GM12891 (cell line): ENCODE results near the gene SARDH.

Experiments
- DNase-seq: peaks from one replicate; pipeline ENCODE4 v3.0.0; 2011; ENCODE audit warnings: low spot score; ENCODE audit not compliant: insufficient read length
- FAIRE-seq: peaks from 2 replicates; lab custom pipeline; 2011; peaks lifted over from hg19 to GRCh38; lab: Jason Lieb, UNC
- PAX5 ChIP-seq: IDR thresholded peaks from 2 replicates; pipeline ENCODE4 v1.6.1; 2011; ENCODE audit warnings: low read length, moderate library complexity, mild to moderate bottlenecking; ENCODE audit not compliant: insufficient read depth, severe bottlenecking
- POLR2A ChIP-seq: IDR thresholded peaks from 2 replicates; pipeline ENCODE4 v1.6.1; 2011; ENCODE audit warnings: low read depth, low read length, control low read depth
- POLR2AphosphoS5 ChIP-seq: IDR thresholded peaks from 2 replicates; pipeline ENCODE4 v1.6.1; 2011; ENCODE audit warnings: low read depth, low read length, control low read depth
- POU2F2 ChIP-seq: IDR thresholded peaks from 2 replicates; pipeline ENCODE4 v1.6.1; 2011; ENCODE audit warnings: low read depth, mild to moderate bottlenecking, control low read depth, low read length, moderate library complexity
- SPI1 ChIP-seq: IDR thresholded peaks from 2 replicates; pipeline ENCODE4 v1.6.1; 2011; ENCODE audit warnings: low read depth, low read length, control low read depth
- TAF1 ChIP-seq: IDR thresholded peaks from 2 replicates; pipeline ENCODE4 v1.6.1; 2011; ENCODE audit warnings: low read depth, low read length, control low read depth

Gene SARDH

DNA sequence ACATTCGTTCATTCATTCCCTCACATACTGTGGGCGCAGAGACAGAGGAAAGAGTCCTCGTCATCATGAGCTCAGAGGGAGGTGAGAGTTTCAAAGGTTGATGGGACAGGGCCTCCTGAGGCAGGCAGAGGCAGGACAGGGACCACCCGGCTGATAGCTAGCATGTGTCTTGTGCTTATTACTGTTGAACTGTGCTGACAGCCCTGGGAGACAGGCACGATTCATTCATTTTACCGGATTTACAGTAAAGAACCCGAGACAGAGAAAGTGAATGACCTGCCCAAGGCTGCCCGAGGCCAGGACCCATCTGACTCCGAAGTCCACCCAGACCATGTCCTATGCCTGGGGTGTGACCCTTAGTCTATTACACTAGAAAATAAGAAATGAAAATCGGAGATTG is 124.1 kb downstream of the SARDH start:
- DNase-seq (no peak), FAIRE-seq (no peak)
- TF ChIP-seq POLR2A (no peak), POU2F2 (no peak), SPI1 (no peak), POLR2AphosphoS5 (no peak), TAF1 (no peak), PAX5 (no peak)
